Measurements from ENCODE around the gene ZNF284.
"Not testable (repeated sequence)": the region's sequence is repeated elsewhere in the genome, so short reads cannot be mapped to it uniquely, and the experiment has no call there.

The ZNF284 gene

DNA sequence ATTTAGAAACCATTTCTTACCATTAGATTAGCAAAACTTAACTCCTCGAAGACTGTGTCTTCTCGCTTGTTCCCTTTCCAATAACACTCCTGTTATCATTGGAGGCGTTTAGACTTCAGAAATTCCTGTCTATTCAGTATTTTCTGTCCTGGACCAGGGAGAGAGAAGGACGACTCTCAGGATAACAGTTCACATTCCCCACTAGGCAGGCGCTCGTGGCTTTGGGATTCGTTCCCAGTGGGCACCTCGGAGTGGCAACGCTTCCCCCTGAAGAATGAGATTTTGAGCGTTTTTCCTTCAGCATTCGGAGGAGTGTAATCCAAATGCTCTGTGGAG is 40.8 kb downstream of the ZNF284 start:
- no peak for DNase-seq

- peak; percentile 97 for DNase-seq
Measured at GRCh38 chr19:44113138-44113783, 41.3 kb downstream of the ZNF284 start, which contains the start of gene ZNF225. Gene ZNF225, plus strand, starts transcription at chr19:44113399. Its CDS starts 2,429 bp downstream, at chr19:44115828.

DNA sequence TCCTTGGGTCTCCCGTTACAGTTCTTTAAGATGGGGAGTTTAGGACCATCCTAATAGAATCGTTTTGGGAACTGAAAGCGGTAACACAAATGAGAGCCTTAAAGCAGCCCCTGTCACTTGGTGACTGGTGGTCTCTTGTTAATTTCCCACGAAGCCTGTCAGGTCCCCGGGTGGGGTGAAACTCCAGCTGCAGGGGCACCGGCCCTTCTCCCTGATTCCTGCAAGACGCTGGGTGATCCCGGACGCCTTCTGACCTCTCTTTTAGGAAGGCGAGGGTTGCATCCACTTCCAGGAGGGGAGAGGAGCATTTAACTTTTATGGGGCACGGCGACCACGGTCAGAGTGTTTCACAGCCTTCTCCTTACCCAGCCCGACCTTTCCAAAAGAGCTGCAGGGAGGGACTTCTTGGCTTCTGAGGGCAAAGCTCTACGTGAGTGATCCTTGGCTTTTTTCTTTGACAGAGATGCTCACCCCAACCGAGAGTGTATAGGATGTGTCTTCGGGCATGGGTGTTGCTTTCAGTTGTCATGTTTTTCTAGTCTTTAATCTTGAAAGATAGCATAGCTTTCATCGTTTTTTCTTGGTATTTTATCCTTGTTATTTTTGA is 41.9 kb downstream of the ZNF284 start:
- DNase-seq: no peak

DNA sequence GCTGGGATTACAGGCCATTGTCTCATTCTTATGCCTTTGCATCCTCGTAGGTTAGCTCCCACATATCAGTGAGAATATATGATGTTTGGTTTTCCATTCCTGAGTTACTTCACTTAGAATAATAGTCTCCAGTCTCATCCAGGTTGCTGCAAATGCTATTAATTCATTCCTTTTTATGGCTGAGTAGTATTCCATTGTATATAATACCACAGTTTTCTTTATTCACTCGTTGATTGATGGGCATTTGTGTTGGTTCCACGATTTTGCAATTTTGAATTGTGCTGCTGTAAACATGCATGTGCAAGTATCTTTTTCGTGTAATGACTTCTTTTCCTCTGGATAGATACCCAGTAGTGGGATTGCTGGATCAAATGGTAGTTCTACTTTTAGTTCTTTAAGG is 49.2 kb downstream of the ZNF284 start:
- DNase-seq: not testable (repeated sequence)

DNA sequence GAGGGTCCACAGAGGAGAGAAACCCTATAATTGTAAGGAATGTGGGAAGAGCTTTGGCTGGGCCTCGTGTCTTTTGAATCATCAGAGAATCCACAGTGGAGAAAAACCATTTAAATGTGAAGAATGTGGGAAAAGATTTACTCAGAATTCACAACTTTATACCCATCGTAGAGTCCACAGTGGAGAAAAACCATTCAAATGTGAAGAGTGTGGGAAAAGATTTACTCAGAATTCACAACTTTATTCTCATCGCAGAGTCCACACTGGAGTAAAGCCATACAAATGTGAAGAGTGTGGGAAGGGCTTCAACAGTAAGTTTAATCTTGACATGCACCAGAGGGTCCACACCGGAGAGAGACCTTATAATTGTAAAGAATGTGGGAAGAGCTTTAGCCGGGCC is 60.0 kb downstream of the ZNF284 start:
- DNase-seq: no peak
